IMR-90 (cell line): ENCODE data around the gene PMEPA1. TPM values are rescaled to one million over a fixed set of nuclear protein-coding genes. Genes with fewer than 3 reads are reported as not detected.

Experiments used
- ATAC-seq: fragments of 200-7000 bp; cut with Tn5 transposase; 2 replicates; pipeline ENCODE4 v1.9.1; 2020; ENCODE audit warnings: low read depth, mild to moderate bottlenecking, moderate library complexity
- BruUV-seq: library from RNA; stranded (reverse); fragments of 400-500 nt; replicated peaks from 2 replicates; lab custom pipeline; 2021; lab: Mats Ljungman, UMichigan
- CTCF ChIA-PET: fragments of 300-600 bp; formaldehyde crosslinking; extraction: SDS; loops from one replicate; lab custom pipeline; 2021; ENCODE audit warnings: antibody characterized with exemption; lab: Yijun Ruan, JAX
- POLR2A ChIA-PET: fragments of 300-600 bp; sonication (Branson Sonifier 250); formaldehyde crosslinking; loops from one replicate; lab custom pipeline; 2022; ENCODE audit warnings: antibody characterized with exemption; ENCODE audit not compliant: unreplicated experiment; lab: Charles Lee
- DNase-seq: peaks from one replicate; pipeline ENCODE4 v3.0.0; 2013
- H2AFZ ChIP-seq: replicated peaks from 2 replicates; pipeline ENCODE3; 2013; ENCODE audit warnings: low read length, mild to moderate bottlenecking; ENCODE audit not compliant: poor library complexity
- H2AK5ac ChIP-seq: 2 replicates; pipeline ENCODE4 v1.6.1; 2013; ENCODE audit warnings: low read depth, low read length, inconsistent platforms
- H2AK9ac ChIP-seq: replicated peaks from 2 replicates; pipeline ENCODE3; 2013; ENCODE audit warnings: mild to moderate bottlenecking, low read depth, low read length, moderate library complexity; ENCODE audit not compliant: poor library complexity
- H2BK120ac ChIP-seq: 2 replicates; pipeline ENCODE4 v1.6.1; 2013; ENCODE audit warnings: low read depth, low read length, inconsistent platforms
- H2BK15ac ChIP-seq: 3 replicates; pipeline ENCODE4 v1.6.1; 2013; ENCODE audit warnings: low read depth, low read length, inconsistent platforms
- H2BK20ac ChIP-seq: 2 replicates; pipeline ENCODE4 v1.6.1; 2013; ENCODE audit warnings: low read depth, mild to moderate bottlenecking, inconsistent platforms, low read length, moderate library complexity
- H2BK5ac ChIP-seq: 2 replicates; pipeline ENCODE4 v1.6.1; 2013; ENCODE audit warnings: mild to moderate bottlenecking, low read depth, low read length, inconsistent platforms; ENCODE audit not compliant: poor library complexity, severe bottlenecking
- H3K14ac ChIP-seq: replicated peaks from 2 replicates; pipeline ENCODE4 v1.6.1; 2013; ENCODE audit warnings: low read depth, low read length, inconsistent platforms
- H3K18ac ChIP-seq: 2 replicates; pipeline ENCODE4 v1.6.1; 2013; ENCODE audit warnings: low read depth, low read length, control low read depth
- H3K23ac ChIP-seq: 2 replicates; pipeline ENCODE4 v1.6.1; 2013; ENCODE audit warnings: low read depth, low read length, inconsistent platforms
- H3K27ac ChIP-seq: 2 replicates; pipeline ENCODE4 v1.5.1; 2013; ENCODE audit warnings: mild to moderate bottlenecking, control low read depth, low read length; ENCODE audit not compliant: insufficient read depth
- H3K27me3 ChIP-seq: 2 replicates; pipeline ENCODE4 v1.6.1; 2013; ENCODE audit warnings: low read length; ENCODE audit not compliant: control insufficient read depth, insufficient read depth
- H3K36me3 ChIP-seq: 2 replicates; pipeline ENCODE4 v1.6.1; 2013; ENCODE audit warnings: low read length, mixed read lengths; ENCODE audit not compliant: control insufficient read depth, insufficient read depth
- H3K4ac ChIP-seq: 2 replicates; pipeline ENCODE4 v1.6.1; 2013; ENCODE audit warnings: low read depth, low read length, inconsistent platforms
- H3K4me1 ChIP-seq: 2 replicates; pipeline ENCODE4 v1.6.1; 2013; ENCODE audit warnings: low read length, mixed read lengths; ENCODE audit not compliant: control insufficient read depth, insufficient read depth
- H3K4me2 ChIP-seq: 2 replicates; pipeline ENCODE4 v1.6.1; 2013; ENCODE audit warnings: low read depth, mild to moderate bottlenecking, control low read depth, low read length, moderate library complexity
- H3K4me3 ChIP-seq: 2 replicates; pipeline ENCODE4 v1.5.1; 2013; ENCODE audit warnings: low read depth, mild to moderate bottlenecking, control low read depth, low read length, moderate library complexity; ENCODE audit not compliant: insufficient read depth
- H3K56ac ChIP-seq: 2 replicates; pipeline ENCODE4 v1.6.1; 2013; ENCODE audit warnings: low read length, inconsistent platforms; ENCODE audit not compliant: insufficient read depth; ENCODE audit errors: extremely low read depth
- H3K79me1 ChIP-seq, 2 experiments: 2 replicates each; pipeline ENCODE4 v1.6.1; 2013; ENCODE audit warnings: low read length in 2 of 2, inconsistent platforms in 1 of 2, low read depth in 1 of 2
- H3K9ac ChIP-seq: 2 replicates; pipeline ENCODE4 v1.6.1; 2013; ENCODE audit warnings: low read depth, low read length, control low read depth
- H3K9me1 ChIP-seq: 2 replicates; pipeline ENCODE4 v1.6.1; 2013; ENCODE audit warnings: low read length, inconsistent platforms; ENCODE audit not compliant: insufficient read depth
- H3K9me3 ChIP-seq: 2 replicates; pipeline ENCODE4 v1.6.1; 2013; ENCODE audit warnings: low read length; ENCODE audit not compliant: control insufficient read depth, insufficient read depth
- H4K20me1 ChIP-seq: 2 replicates; pipeline ENCODE4 v1.6.1; 2013; ENCODE audit warnings: low read length, inconsistent platforms; ENCODE audit not compliant: insufficient read depth
- H4K5ac ChIP-seq: 2 replicates; pipeline ENCODE4 v1.6.1; 2013; ENCODE audit warnings: mild to moderate bottlenecking, low read depth, low read length, control low read depth
- H4K8ac ChIP-seq, 2 experiments: 2 replicates each; pipeline ENCODE4 v1.6.1; 2013; ENCODE audit warnings: low read depth in 2 of 2, low read length in 2 of 2, control low read depth in 1 of 2, inconsistent platforms in 1 of 2
- H4K91ac ChIP-seq: 2 replicates; pipeline ENCODE4 v1.6.1; 2013; ENCODE audit warnings: low read depth, low read length, inconsistent platforms; ENCODE audit not compliant: insufficient read depth
- FOS ChIP-seq: fragments of 150-350 bp; IDR thresholded peaks from 2 replicates; pipeline ENCODE4 v1.6.1; 2016; ENCODE audit warnings: low read depth, low read length
- MAFK ChIP-seq: IDR thresholded peaks from 2 replicates; pipeline ENCODE4 v1.6.1; 2012; ENCODE audit warnings: low read depth, low read length, improper control_type of control experiment
- MXI1 ChIP-seq: IDR thresholded peaks from 2 replicates; pipeline ENCODE4 v1.6.1; 2012; ENCODE audit warnings: low read depth, mild to moderate bottlenecking, low read length, moderate library complexity, borderline replicate concordance
- RFX5 ChIP-seq: IDR thresholded peaks from 2 replicates; pipeline ENCODE4 v1.8.0; 2012; ENCODE audit warnings: low read depth, mild to moderate bottlenecking, low read length, moderate library complexity
- WGBS, 2 experiments: methylation state at CpG; one replicate each; pipeline versions ENCODE4 v1.1.5 to v1.1.7; 2013; ENCODE audit warnings: missing lambda C conversion rate in 2 of 2; ENCODE audit not compliant: insufficient read length in 1 of 2; ENCODE audit errors: extremely low coverage in 2 of 2; 5-methylcytosine and 5-hydroxymethylcytosine counted together
- dilution Hi-C: fragments of 300-500 bp; cut with HindIII; formaldehyde crosslinking; loops from one replicate; pipeline ENCODE4 v1.14.3; 2018; ENCODE audit warnings: low sequenced_read_pairs; ENCODE audit not compliant: unreplicated experiment
- in situ Hi-C: fragments of 300-500 bp; cut with MboI; formaldehyde crosslinking; loops from 3 replicates; pipeline ENCODE4 v1.14.3; 2019; ENCODE audit warnings: low sequenced_read_pairs, inconsistent platforms, mixed read lengths
- intact Hi-C: fragments of 100-400 bp; cut with micrococcal nuclease; formaldehyde crosslinking; loops from 2 replicates; pipeline ENCODE4 v1.10.0; 2022
- polyA plus RNA-seq, 3 experiments: library from polyadenylated mRNA; depleted of rRNA; stranded (reverse); fragments of >200 nt; gene quantifications; 2 replicates each; pipeline ENCODE4 v1.2.3, GENCODE V29; 2012; ENCODE audit warnings: low replicate concordance in 1 of 3
- total RNA-seq: library from RNA; depleted of rRNA; stranded (reverse); fragments of >200 nt; gene quantifications from 2 replicates; pipeline ENCODE4 v1.2.3, GENCODE V29; 2012
- TF ChIP-seq, protein P1 (sequence below): fragments of 150-350 bp; IDR thresholded peaks from 2 replicates; pipeline ENCODE4 v1.6.1; 2017; ENCODE audit warnings: mild to moderate bottlenecking, antibody characterized with exemption, low read length, low read depth

PMEPA1 gene
- total and polyA plus RNA-seq, 2 of the 4 experiments (the other 2 are of a cell fraction): 2.0 to 6.9 TPM

DNA sequence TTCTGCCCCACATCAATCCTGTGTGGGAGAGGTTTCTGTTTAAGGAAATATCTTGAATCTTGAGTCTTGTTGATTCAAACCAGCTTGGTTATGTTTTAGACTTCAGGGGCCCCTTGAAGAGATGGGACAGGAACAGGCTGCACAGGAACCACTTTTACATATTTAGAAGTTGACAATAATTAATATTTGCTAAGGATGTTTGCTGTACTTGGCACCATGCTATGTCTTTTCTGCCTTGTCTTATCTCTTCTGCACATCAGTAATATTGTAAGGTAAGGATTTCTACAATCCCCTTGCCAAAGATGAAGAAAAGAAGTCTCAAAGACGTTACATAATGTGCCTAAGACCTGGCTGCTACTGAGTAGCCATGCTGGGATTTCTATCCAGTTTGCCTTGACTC, 48.0 kb upstream of the PMEPA1 start:
- no peaks in the 10 kb centered on the region for H3K4me1 ChIP-seq
- H3K27ac ChIP-seq: no peak overlapping the region
- no peak overlapping the region for H3K14ac ChIP-seq
- no peak overlapping the region for H2BK5ac ChIP-seq
- no peak for DNase-seq
- no peak for ATAC-seq
- BruUV-seq: no TSS peak
- H4K91ac ChIP-seq: no peak overlapping the region
- no peak overlapping the region for H2BK20ac ChIP-seq
- no peak overlapping the region for H2BK15ac ChIP-seq
- intact Hi-C loops: no loop called here
- no peak overlapping the region for H4K8ac ChIP-seq
- no peak overlapping the region for H2AFZ ChIP-seq
- H3K23ac ChIP-seq: no peak overlapping the region
- no peak overlapping the region for H3K4ac ChIP-seq
- H2AK5ac ChIP-seq: no peak overlapping the region
- H3K27me3 ChIP-seq: peaks cover 19% of the 10 kb centered on the region
- peaks cover 5% of the 10 kb centered on the region; the same call in 1 of the 2 replicates for H3K9me3 ChIP-seq
- no peak overlapping the region for H3K56ac ChIP-seq
- H3K9me1 ChIP-seq: no peaks in the 10 kb centered on the region
- ChIA-PET CTCF (no interaction called here), POLR2A (no interaction called here)
- H4K5ac ChIP-seq: no peak overlapping the region
- H2BK120ac ChIP-seq: no peak overlapping the region
- TF ChIP-seq, protein P1, sequence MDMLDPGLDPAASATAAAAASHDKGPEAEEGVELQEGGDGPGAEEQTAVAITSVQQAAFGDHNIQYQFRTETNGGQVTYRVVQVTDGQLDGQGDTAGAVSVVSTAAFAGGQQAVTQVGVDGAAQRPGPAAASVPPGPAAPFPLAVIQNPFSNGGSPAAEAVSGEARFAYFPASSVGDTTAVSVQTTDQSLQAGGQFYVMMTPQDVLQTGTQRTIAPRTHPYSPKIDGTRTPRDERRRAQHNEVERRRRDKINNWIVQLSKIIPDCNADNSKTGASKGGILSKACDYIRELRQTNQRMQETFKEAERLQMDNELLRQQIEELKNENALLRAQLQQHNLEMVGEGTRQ: no peak
- no peak for TF ChIP-seq MAFK
- no peak for TF ChIP-seq FOS
- TF ChIP-seq MXI1: no peak
- no peak for TF ChIP-seq RFX5
- in situ Hi-C loops: no loop called here
- no peaks in the 10 kb centered on the region for H4K20me1 ChIP-seq
- H2AK9ac ChIP-seq: no peak overlapping the region
- no CpG with 5 or more reads among the region's 1 CpG for WGBS, 2 experiments
- H3K79me1 ChIP-seq: no peaks in the 10 kb centered on the region
- H3K9ac ChIP-seq: no peak overlapping the region
- no peak overlapping the region for H3K4me3 ChIP-seq
- no peak overlapping the region for H3K4me2 ChIP-seq
- no peaks in the 10 kb centered on the region for H3K36me3 ChIP-seq
- no peak overlapping the region for H3K18ac ChIP-seq
- dilution Hi-C loops: no loop called here
